ENCODE results near the gene KCNJ10. TPM values are rescaled to one million over a fixed set of nuclear protein-coding genes. Genes with fewer than 3 reads are reported as not detected.

KCNJ10 gene
- total RNA-seq, 2 experiments from 2014 or later: 0.29 TPM; not detected in 1

GRCh38 chr1:160097911-160098851 lies 28.2 kb upstream of the KCNJ10 start, which contains the start of gene IGSF8:
TSS of gene IGSF8 (minus strand) at chr1:160098619. CDS start at chr1:160098472, 147 bp downstream.
- ChIA-PET CTCF (ENCODE audit: unreplicated experiment) (interaction anchor here (0.6 to 2.2 kb wide), 6 partner anchors 11 to 154 kb away, joined by 3 to 8 read pairs (median 4); no protein-coding TSS in a partner anchor), POLR2A (interaction anchor here (0.6 to 2.2 kb wide), 7 partner anchors 9 to 187 kb away, joined by 3 to 8 read pairs (median 5); partner anchors contain the start of genes DCAF8 and PEX19)
- peak; percentile 93 for DNase-seq (ENCODE audit: low spot score)
- Histone ChIP-seq H3K4me2 (ENCODE audit: low read length) (peak within 1 kb of the TSS; percentile 90), H3K9me3 (ENCODE audit: low read length) (no peaks in the 10 kb centered on the region), H4K20me1 (ENCODE audit: insufficient read depth, low read length) (no peaks in the 10 kb centered on the region), H3K4me3 (ENCODE audit: low read depth, low read length, poor library complexity, severe bottlenecking) (peak within 1 kb of the TSS; percentile 95), H3K36me3 (ENCODE audit: insufficient read depth, low read length) (peaks cover 17% of the 10 kb centered on the region; the same call in 1 of the 2 replicates), H3K4me1 (ENCODE audit: insufficient read depth, low read length, poor library complexity, severe bottlenecking) (peaks cover 47% of the 10 kb centered on the region), H3K79me2 (ENCODE audit: insufficient read depth, low read depth, low read length) (peaks cover 8% of the 10 kb centered on the region; the same call in 1 of the 2 replicates), H3K27ac (ENCODE audit: low read depth, low read length, poor library complexity, severe bottlenecking) (peak within 1 kb of the TSS; percentile 57), H3K9me2 (ENCODE audit: insufficient read depth, low read length) (no peaks in the 10 kb centered on the region), H2AFZ (ENCODE audit: low read length) (peak within 1 kb of the TSS; percentile 82)
- intact Hi-C loops (cut with micrococcal nuclease; ENCODE audit: unreplicated experiment): no loop called here
- no TSS peak for BruUV-seq (replicated peaks)
- TF ChIP-seq EZH2phosphoT487 (IDR thresholded peaks at IDR 0.05; ENCODE audit: borderline replicate concordance, low read depth, low read length) (no peak), CTCF (conservative IDR thresholded peaks at IDR 0.05; ENCODE audit: low read length) (no peak)

- Histone ChIP-seq H3K79me2 (ENCODE audit: insufficient read depth, low read depth, low read length) (peaks cover 8% of the 10 kb centered on the region; the same call in 1 of the 2 replicates), H3K4me1 (ENCODE audit: insufficient read depth, low read length, poor library complexity, severe bottlenecking) (peaks cover 47% of the 10 kb centered on the region), H3K4me2 (ENCODE audit: low read length) (peak overlapping the region; percentile 90), H3K9me3 (ENCODE audit: low read length) (no peaks in the 10 kb centered on the region), H3K9me2 (ENCODE audit: insufficient read depth, low read length) (no peaks in the 10 kb centered on the region), H3K27ac (ENCODE audit: low read depth, low read length, poor library complexity, severe bottlenecking) (peak overlapping the region; percentile 57), H3K4me3 (ENCODE audit: low read depth, low read length, poor library complexity, severe bottlenecking) (peak overlapping the region; percentile 95), H2AFZ (ENCODE audit: low read length) (no peak overlapping the region), H3K36me3 (ENCODE audit: insufficient read depth, low read length) (peaks cover 17% of the 10 kb centered on the region; the same call in 1 of the 2 replicates), H4K20me1 (ENCODE audit: insufficient read depth, low read length) (no peaks in the 10 kb centered on the region)
- CTCF ChIA-PET (ENCODE audit: unreplicated experiment): interaction anchor here (0.6 to 2.2 kb wide), 4 partner anchors 10 to 155 kb away, joined by 3 to 8 read pairs (median 6); no protein-coding TSS in a partner anchor
- POLR2A ChIA-PET: interaction anchor here (0.6 to 2.2 kb wide), 5 partner anchors 8 to 188 kb away, joined by 3 to 7 read pairs (median 5); partner anchors contain the start of genes KCNJ9 and PEX19
- BruUV-seq (replicated peaks): TSS peak; percentile 62
- peak; percentile 43 for DNase-seq (ENCODE audit: low spot score)
- intact Hi-C loops (cut with micrococcal nuclease; ENCODE audit: unreplicated experiment): no loop called here
- TF ChIP-seq EZH2phosphoT487 (IDR thresholded peaks at IDR 0.05; ENCODE audit: borderline replicate concordance, low read depth, low read length): no peak
- TF ChIP-seq CTCF (conservative IDR thresholded peaks at IDR 0.05; ENCODE audit: low read length): no peak
These were observed 27.4 kb upstream of the KCNJ10 start for GRCh38 chr1:160097151-160097910.
